Stimulated activated CD8-positive, alpha-beta memory T cell treated with anti-CD3 and anti-CD28 coated beads, Interleukin-2, amount 100 ng/mL, for 48 hours (primary cell): ENCODE data around the gene FAM13C.
"Not testable (repeated sequence)": the region's sequence is repeated elsewhere in the genome, so short reads cannot be mapped to it uniquely, and the experiment has no call there.

Experiments used
- DNase-seq, 2 donors: peaks; one replicate each; pipeline ENCODE4 v3.0.0-alpha.2; 2020; ENCODE audit warnings: low read depth in 2 of 2

The FAM13C gene

DNA sequence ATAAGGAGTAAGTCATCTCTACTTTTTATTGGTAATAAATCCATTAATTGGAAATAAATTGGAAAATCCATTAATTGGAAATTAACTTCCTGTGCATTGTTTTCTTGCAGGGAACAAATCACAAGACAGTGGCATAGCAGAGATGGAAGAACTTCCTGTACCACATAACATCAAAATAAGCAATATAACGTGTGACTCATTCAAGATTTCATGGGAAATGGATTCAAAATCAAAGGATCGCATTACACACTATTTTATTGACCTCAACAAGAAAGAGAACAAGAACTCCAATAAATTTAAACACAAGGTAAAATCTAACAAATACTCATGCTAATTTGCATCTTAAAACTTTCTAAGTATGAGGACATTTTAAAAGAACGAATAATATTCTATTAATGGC lies 128.2 kb downstream of the FAM13C start:
- DNase-seq: no peak

DNA sequence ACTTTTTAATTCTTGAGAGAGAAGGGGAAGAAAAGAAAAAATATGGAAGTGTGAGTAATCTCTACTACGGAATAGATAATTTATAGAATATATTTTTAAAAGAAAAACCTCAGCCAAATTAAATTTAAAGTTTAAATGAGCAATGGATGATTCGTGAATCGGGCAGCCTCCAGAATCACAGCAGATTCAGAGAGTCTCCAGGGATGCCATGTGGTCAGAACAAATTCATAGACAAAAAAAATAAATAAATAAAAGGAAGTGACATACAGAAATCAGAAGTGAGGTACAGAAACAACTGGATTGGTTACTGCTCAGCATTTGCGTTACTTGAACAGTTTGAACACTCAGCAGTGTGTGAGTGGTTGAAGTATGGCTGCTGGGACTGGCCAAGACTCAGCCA lies 132.9 kb downstream of the FAM13C start:
- no peak for DNase-seq

DNA sequence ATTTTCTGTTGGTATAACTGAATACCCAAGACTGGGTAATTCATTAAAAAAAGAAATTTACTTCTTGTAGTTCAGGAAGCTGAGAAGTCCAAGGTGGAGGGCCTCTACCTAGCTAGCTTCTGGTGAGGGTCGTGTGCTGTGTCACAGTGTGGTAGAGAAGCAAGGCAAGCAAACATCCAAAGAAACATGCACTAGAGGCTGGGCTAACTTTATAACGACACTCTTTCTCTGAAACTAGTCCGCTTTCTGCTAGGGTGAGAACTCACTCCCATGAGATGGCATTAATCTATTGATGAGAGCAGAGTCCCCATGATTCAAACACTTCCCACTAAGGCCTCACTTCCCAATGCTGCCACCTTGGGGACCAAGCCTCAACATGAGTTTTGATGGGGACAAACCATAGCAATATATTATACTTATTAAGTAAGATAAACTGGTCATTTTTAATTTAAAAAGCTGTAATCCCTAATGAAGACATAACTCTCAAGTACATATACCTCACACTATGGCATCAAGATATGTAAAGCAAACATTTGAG lies 135.1 kb downstream of the FAM13C start:
- no peak for DNase-seq

DNA sequence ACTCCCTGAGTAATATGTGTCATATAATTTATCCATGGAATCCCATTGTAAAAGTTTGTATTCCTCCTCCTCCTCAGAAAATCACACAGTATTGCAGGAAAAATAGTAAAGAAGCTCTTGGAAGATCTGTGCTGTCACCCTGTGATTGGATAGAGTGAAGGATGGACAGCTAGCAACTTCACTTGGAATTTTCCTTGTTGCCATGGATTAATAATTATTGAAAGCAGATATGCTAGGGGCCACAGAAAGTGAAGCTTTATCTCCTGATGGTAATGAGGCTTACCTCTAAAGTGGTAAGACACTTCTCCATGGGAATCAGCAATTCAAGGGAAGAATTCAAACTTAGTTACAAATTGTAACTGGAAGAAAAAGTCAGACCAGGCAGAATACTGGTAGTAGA lies 137.1 kb downstream of the FAM13C start:
- DNase-seq: no peak

DNA sequence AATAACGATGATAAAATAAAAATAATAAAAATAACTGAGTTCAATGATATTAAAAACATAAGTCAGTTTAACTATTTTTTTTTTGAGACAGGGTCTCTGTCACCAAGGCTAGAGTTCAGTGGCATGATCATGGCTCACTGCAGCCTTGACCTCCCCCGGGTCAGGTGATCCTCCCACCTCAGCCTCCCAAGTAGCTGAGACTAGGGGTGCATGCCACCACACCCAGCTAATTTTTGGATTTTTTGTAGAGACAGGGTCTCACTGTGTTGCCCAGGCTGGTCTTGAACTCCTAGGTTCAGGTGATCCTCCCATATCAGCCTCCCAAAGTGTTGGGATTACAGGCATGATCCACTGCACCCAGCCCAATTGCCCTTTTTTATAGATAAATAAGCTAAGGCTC lies 138.8 kb downstream of the FAM13C start:
- not testable (repeated sequence) for DNase-seq

DNA sequence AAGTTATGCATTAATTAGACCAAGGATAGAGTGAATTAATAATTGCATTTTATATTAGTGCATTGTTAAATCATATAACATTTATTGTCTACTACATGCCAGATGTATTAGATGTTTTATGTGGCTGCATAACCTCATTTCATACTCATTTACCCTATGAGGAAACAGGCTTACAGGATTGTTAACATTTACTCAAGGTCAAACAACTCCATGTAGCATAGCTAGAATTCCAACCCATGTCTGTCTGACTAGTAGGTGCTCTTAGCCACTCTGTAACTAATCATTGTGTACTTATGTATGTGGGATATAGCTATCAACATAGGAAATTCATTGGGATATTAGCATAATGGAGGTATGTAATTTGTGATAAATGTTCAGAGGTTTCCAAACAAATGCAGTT lies 139.6 kb downstream of the FAM13C start:
- no peak for DNase-seq

DNA sequence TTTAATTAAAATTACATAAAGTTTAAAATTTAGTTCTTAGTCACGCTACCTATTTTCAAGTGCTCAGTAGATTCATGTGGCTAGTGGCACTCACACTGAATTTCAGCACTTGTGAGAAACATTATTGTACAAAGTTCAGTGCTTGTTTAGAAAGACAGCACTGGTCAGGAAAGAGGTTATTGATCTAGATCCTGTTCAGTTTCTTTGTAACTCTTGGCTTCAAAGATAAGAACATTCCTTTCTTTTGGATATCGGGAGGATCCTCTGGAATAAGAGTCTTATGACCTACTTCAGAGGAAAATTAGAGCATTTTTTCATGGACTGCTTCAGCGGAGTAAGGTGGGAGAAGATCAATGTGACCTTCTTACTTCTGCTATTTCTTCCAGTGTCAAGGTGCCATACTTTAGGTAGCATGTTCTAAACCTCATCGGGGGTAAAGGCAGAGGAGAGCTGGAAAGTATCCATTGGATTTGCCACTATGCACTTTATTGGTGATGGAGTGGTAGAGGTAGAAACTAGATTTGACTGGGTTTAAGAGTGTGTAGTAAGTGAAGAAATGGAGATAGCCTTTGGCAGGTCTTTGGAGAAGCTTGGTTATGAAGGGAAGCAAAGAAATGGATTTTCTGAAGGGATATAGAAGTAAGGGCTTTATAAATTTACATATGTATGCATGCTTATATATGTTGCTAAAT lies 146.0 kb downstream of the FAM13C start:
- DNase-seq: no peak

DNA sequence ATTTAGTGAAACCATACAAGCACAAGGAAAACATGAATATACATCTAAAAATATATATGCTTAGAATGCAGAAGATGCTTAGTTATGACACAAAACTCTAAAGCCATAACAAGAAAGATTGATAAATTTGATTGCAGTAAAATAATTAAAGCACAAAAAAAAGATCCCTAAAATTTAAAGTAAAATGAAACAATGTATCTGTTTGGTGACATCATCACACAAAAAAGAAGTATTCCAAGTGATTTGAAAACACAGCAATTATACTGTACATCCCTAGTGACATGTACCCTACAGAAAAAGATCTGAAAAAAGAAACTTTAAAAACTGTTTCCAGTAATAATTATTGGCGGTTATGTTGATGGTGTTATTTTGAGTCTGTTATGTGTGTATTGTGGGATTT lies 148.2 kb downstream of the FAM13C start:
- DNase-seq: no peak

DNA sequence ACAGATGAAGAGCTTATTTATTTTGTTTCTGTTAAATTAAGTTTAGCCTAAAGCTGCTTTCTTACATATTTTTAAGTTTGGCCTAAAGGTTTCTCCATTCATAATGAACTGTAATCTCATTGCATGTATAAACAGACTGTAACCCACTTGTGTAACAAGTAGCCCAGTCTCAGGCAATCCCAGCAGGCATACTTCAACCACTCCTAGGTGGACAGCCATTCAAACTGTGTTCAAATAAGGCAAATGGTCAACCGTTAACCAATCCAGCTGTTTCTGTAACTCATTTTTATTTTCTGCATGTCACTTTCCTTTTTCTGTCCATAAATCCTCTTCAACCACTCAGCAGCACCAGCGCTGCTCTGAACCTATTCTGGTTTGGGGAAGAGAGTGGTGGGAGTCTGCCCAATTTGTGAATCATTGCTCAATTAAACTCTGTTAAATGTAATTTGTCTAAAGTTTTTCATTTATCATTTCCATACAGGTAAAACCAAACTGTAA lies 150.0 kb downstream of the FAM13C start:
- DNase-seq: no peak

DNA sequence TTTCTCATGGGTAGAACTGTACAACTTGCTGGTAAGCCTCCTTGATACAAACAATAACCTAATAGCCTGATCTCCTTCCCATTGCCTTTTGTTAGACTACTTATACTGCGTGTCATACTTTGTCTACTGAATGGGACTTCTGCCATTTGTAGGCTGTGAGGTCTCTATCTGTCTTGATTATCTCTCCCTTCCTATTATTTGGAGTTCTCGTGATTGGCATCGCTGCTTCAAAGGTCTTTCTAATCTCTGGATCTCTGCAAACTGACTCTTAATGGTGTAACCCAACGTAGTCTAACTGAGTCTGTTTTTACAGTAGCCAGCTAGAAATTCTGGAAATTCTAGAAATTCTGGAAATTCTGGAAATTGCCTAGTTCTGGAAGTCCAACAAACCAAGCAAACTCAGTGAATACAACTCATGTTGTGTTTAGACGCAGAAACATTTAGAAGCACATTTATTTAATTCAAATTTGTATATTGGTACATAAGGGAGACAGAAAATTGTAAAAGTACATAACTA lies 156.1 kb downstream of the FAM13C start:
- DNase-seq: no peak
